HG03565 (cell line): ENCODE results near the gene PPFIA3.
"Not testable (repeated sequence)": the region's sequence is repeated elsewhere in the genome, so short reads cannot be mapped to it uniquely, and the experiment has no call there.

ENCODE experiments used
- ATAC-seq: cut with Tn5 transposase; IDR thresholded peaks from one replicate; pipeline ENCODE4 v1.9.1; 2021; ENCODE audit warnings: mild to moderate bottlenecking, moderate library complexity; ENCODE audit not compliant: unreplicated experiment

The PPFIA3 gene

DNA sequence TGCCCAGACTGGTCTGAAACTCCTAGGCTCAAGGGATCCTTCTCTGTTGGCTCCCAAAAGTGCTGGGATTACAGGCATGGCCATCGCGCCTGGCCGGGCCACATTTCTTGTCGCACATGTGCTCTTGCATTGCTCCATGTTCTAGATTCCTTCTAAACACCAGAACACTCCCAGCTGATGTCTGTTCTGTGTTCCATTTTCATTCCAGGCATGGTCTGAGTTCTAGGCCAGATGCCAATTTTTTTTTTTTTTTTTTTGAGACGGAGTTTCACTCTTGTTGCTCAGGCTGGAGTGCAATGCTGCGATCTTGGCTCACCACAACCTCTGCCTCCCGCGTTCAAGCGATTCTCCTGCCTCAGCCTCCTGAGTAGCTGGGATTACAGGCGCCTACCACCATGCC lies 2.5 kb downstream of the PPFIA3 start:
- not testable (repeated sequence) for ATAC-seq

- not testable (repeated sequence) for ATAC-seq
Observed at GRCh38 chr19:49123285-49123684, 3.9 kb downstream of the PPFIA3 start.

DNA sequence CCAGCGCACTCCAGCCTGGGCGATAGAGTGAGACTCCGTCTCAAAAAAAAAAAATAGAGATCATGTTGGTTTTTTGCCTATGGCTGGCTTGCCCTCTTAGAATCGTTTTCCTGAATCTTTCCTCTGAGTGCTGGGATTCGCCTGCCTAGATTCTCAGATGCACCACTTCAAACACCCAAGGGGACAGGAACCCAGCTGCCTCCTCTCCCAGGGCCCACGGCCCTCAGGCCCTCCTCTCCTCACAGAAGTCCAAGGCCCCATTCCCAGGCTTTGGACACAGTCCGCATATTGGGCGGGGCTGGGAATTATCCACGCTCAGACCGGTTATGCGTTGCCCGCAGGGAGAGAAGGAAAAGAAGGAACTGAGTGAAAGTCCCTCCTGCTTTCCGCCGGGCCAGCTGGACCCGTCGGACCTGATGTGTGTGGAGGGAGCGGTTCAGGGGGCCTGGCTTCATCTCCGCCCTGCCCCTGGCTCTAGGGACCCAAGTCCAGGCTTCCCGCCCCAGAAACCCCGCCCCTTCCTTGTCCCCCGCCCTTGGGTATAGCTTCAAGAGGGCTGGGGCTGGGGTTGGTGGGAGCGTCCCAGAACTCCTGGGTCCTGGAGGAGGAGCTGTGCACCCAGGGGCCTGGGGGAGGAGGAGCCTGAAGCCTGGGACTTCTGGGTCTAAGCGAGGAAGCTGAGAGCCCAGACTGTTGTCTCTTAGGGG lies 5.8 kb downstream of the PPFIA3 start:
- ATAC-seq = no peak

DNA sequence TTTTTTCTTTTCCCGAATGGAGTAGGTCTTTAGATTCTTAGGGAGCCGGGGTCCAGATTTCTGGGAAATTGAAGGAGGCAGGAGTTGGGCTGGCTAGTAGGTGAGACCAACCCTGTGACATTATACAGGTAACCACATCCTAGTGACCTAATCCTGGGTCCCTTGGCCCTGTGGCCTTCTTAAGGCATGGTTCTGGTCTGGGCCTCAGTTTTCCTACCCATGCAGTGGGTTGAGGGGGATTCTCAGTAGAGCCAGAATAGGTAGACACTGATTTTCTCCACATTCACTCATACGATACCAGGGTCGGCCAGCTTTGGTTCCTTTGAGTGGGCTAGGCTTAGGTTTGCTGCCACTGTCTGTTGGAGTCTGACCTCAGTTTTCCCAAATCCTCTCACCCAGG lies 7.2 kb downstream of the PPFIA3 start:
- no peak for ATAC-seq

DNA sequence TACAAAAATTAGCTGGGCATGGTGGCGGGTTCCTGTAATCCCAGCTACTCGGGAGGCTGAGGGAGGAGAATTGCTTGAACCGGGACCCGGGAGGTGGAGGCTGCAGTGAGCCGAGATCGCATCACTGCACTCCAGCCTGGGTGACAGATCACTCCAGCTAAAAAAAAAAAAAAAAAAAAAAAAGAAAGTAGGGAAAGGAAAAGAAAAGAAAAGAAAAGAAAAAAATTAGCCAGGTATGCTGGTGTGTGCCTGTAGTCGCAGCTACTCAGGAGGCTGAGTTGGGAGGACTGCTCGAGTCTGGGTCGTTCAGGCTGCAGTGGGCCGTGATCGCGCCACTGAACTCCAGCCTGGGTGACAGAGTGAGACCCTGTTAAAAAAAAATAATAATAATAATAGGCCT lies 7.9 kb downstream of the PPFIA3 start:
- not testable (repeated sequence) for ATAC-seq

DNA sequence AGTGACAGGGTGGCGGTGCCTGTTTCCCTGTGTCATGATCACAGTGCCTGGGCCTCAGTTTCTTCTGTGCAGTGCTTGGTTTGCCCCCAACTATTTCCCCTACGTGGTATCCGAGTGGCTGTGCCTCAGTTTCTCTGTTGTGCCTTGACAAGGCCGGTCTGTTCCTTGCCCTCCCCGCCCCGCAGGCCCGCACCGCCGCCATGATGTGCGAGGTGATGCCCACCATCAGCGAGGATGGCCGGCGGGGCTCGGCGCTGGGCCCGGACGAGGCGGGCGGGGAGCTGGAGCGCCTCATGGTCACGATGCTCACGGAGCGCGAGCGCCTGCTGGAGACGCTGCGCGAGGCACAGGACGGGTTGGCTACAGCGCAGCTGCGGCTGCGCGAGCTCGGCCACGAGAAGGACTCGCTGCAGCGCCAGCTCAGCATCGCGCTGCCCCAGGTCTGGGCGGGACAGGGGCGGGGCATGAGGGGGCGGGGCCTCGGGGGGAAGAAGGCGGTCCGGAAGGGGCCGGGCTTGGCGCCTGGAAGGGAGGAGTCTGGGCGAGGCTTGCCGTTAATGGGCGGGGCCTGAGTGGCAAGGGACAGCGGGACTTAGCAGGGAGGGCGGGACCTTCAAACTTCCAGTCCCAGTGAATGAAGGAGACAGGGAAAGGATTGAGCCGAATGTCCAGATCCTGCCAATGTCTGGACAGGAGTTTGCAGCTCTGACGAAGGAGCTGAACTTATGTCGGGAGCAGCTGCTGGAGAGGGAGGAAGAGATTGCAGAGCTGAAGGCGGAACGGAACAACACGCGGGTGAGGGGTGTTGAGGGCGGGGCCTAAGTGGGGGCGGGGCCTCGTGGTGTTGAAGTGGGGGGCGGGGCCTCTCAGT lies 8.6 kb downstream of the PPFIA3 start:
- peak; percentile 71 for ATAC-seq

DNA sequence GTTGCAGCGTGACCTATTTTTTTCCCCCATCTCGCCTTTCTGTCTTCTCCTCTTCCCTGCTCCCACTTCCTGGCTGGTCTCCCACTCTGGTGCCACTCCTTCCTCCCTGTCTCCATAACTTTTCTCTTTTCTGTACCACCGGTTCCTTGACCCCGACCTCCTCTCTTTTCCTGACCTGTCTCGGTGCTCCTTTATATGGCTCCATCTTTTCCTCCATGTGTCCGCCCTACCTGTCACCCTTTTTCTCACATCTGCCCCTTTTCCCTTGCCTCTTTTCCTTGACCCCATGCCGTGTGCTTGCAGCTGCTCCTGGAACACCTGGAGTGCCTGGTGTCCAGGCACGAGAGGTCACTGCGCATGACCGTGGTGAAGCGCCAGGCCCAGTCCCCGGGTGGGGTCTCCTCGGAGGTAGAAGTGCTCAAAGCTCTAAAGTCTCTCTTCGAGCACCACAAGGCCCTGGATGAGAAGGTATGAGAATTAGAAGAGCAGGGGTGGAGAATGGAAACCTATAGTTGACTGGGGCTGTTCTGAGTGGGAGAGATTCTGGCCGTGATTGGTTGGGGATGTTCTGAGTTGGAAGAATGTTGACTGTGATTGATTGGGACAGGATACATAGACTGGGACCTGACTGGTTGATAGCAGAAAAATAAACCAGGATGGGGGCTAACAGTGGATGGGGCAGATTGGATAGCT lies 9.3 kb downstream of the PPFIA3 start:
- no peak for ATAC-seq

- ATAC-seq = no peak
Observed at GRCh38 chr19:49129238-49129583, 9.9 kb downstream of the PPFIA3 start.

DNA sequence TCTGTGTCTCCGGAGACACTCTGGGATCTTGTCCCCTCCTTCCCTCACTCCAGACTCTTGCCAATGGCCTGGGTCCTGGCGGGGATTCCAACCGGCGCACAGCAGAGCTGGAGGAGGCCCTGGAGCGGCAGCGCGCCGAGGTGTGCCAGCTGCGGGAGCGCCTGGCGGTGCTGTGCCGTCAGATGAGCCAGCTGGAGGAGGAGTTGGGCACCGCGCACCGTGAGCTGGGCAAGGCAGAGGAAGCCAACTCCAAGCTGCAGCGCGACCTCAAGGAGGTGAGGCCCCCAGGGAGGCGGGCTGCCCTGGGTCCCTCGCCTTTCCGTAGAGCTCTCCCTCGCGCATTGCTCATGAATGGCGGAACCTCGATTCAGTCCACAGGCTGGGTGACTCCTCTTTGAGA lies 11.0 kb downstream of the PPFIA3 start:
- ATAC-seq = no peak

GRCh38 chr19:49132974-49133609 lies 13.7 kb downstream of the PPFIA3 start:
- no peak for ATAC-seq

DNA sequence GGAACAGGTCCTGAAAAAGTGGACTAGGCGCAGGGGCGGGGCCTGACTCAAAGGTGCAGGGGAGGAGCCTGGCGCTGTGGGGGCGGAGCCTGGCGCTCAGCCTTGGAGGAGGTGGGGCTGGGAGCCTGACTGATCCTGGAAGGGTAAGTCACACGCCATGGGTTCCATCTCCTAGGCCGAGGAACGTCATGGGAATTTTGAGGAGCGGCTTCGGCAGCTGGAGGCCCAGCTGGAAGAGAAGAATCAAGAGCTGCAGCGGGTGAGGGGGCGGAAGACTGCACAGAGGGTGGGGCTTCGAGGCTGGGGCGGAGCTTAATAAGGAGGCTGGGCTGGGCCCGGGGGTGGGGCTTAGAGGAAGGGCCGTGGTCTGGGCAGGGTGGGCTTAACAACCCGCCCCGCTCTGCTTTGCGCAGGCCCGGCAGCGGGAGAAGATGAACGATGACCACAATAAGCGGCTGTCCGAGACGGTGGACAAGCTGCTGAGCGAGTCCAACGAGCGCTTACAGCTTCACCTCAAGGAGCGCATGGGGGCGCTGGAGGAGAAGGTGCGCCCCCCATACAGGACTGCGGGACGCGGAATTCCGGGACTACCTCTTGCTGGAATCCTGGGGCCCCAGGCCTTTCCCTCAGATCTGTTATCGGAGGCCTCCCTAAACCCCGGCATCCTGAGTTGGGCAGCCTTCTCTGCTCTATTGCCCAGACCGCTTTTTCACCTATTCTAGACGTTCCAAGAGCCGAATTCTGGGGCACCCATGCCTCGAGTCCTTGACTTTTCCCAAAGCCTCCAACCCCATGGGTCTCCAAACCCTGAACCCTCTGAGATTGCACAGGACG lies 14.5 kb downstream of the PPFIA3 start:
- no peak for ATAC-seq

GRCh38 chr19:49135686-49136085 lies 16.3 kb downstream of the PPFIA3 start:
- ATAC-seq = no peak

DNA sequence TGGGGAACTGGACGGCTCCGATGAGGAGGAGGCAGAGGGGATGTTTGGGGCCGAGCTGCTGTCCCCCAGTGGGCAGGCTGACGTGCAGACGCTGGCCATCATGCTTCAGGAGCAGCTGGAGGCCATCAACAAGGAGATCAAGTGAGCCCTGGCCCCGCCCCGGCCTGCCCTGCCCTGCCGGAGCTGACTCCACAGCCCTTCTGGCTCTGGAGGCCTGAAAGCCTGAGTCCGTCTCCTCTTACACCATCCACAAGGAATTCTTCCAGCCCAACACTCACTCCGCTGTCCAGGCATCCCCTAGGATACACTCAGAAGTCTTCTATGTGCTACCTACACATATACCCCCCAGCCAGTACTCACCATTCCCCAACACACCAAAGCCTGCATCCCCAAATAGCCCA lies 17.4 kb downstream of the PPFIA3 start:
- no peak for ATAC-seq

DNA sequence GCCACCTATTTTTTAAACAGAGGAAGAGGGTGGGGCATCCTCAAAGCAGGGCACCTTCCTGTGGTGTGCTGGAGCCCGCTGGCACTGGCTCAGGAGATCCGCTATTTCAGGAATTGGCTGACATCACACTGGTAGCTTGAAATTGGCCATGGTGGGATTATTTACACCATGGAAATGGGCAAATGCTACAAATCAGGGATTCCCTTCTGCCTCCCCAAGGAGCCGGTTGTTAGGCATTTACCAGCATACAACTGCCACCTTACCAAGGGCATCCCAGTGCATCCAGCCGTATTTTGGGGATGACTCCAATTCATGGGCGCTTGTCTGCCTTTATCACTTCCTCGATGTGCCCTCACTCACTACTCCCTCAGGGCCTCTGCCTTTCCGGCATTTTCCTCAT lies 21.6 kb downstream of the PPFIA3 start:
- no peak for ATAC-seq

DNA sequence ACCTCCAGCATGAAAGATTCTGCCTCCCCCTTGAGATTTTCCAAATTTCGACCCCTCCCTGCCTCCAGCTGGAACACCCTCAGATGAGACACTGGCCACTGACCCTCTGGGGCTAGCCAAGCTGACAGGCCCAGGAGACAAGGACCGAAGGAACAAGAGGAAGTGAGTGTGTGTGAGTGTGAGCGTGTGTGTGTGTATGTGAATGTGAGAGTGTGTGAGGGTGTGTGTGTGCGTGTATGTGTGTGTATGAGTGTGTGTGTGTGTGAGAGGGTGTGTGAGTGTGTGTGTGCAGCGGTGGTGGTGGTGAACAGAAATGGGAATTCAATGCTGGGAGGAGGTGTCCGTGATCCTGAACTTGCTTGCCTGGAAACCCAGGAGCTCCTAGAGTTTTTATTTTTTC lies 22.0 kb downstream of the PPFIA3 start:
- no peak for ATAC-seq

DNA sequence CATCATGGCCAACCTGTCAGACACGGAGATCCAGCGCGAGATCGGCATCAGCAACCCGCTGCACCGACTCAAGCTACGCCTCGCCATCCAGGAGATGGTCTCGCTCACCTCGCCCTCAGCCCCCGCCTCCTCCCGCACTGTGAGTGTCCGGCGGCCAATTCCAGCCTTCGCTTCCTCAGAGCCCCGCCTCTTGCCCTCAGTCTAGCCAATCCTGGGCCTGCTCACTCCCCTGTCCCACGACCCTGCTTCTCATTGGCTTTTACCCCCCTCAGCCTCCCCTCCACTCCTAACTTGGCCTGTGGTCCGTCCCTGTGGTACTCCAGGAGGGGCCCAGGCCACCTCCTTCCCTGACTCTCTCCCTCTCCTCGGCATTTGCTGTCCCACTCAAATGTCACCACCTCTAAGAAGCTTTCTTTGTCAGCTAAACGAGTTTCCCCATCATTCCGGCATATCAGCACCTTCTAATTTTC lies 23.6 kb downstream of the PPFIA3 start:
- no peak for ATAC-seq

GRCh38 chr19:49145573-49146407 lies 26.4 kb downstream of the PPFIA3 start:
- ATAC-seq = no peak

- ATAC-seq = not testable (repeated sequence)
Observed at GRCh38 chr19:49146408-49146770, 27.0 kb downstream of the PPFIA3 start.

- ATAC-seq = no peak
Observed at GRCh38 chr19:49148044-49148682, 28.8 kb downstream of the PPFIA3 start.
